Endothelial cell of umbilical vein (primary cell): ENCODE measurements around the gene ARMH3. TPM values are rescaled to one million over a fixed set of nuclear protein-coding genes. Genes with fewer than 3 reads are reported as not detected.

Experiments used
- BruUV-seq: library from RNA; stranded (reverse); fragments of 400-500 nt; replicated peaks from 2 replicates; lab custom pipeline; 2021; lab: Mats Ljungman, UMichigan
- CTCF ChIA-PET: fragments of 300-600, 350-600 bp; sonication (Branson Sonifier 250); formaldehyde crosslinking; loops from one replicate; lab custom pipeline; 2021; ENCODE audit warnings: antibody characterized with exemption, inconsistent platforms; lab: Charles Lee
- POLR2A ChIA-PET: fragments of 300-600, 350-600 bp; sonication (Branson Sonifier 250); formaldehyde crosslinking; loops from one replicate; lab custom pipeline; 2021; ENCODE audit warnings: antibody characterized with exemption, inconsistent platforms; lab: Charles Lee
- DNase-seq: peaks from one replicate; pipeline ENCODE4 v3.0.0-alpha.2; 2011; ENCODE audit warnings: low read depth, low spot score
- FAIRE-seq: peaks from 2 replicates; lab custom pipeline; 2011; peaks lifted over from hg19 to GRCh38; lab: Jason Lieb, UNC
- H2AFZ ChIP-seq: 2 replicates; pipeline ENCODE4 v1.6.0; 2012; ENCODE audit warnings: low read depth, low read length, control low read depth, inconsistent platforms
- H3K27ac ChIP-seq: 2 replicates; pipeline ENCODE4 v1.5.1; 2011; ENCODE audit warnings: low read depth, mild to moderate bottlenecking, control low read depth, low read length, moderate library complexity; ENCODE audit not compliant: insufficient read depth
- H3K27me3 ChIP-seq, 2 experiments: 2 replicates each; pipeline versions ENCODE4 v1.6.0 to v1.6.1; 2011; ENCODE audit warnings: low read length in 2 of 2, mixed read lengths in 1 of 2; ENCODE audit not compliant: control insufficient read depth in 2 of 2, insufficient read depth in 2 of 2
- H3K36me3 ChIP-seq, 2 experiments: 2 replicates in 1 of 2; 3 replicates in 1 of 2; pipeline ENCODE4 v1.5.1; 2011; ENCODE audit warnings: low read length in 2 of 2, mild to moderate bottlenecking in 1 of 2, moderate library complexity in 1 of 2; ENCODE audit not compliant: control insufficient read depth in 2 of 2, insufficient read depth in 2 of 2; ENCODE audit errors: extremely low read depth in 1 of 2
- H3K4me1 ChIP-seq: 3 replicates; pipeline ENCODE4 v1.5.1; 2011; ENCODE audit warnings: mild to moderate bottlenecking, low read length; ENCODE audit not compliant: control insufficient read depth, insufficient read depth; ENCODE audit errors: extremely low read depth
- H3K4me2 ChIP-seq: 2 replicates; pipeline ENCODE4 v1.6.1; 2011; ENCODE audit warnings: low read length, control low read depth, mixed read lengths; ENCODE audit not compliant: insufficient read depth
- H3K4me3 ChIP-seq, 3 experiments: fragments of 200-600 bp in 1 of 3; sonication (generic), shearing (Covaris generic) in 1 of 3; replicated peaks in 1 of 3; 2 replicates each; pipeline ENCODE4 v1.5.1; 2011 to 2016; ENCODE audit warnings: control low read depth in 3 of 3, low read length in 3 of 3, mild to moderate bottlenecking in 2 of 3, inconsistent platforms in 1 of 3, low read depth in 1 of 3, moderate library complexity in 1 of 3; ENCODE audit not compliant: insufficient read depth in 1 of 3
- H3K79me2 ChIP-seq: 2 replicates; pipeline ENCODE4 v1.6.0; 2012; ENCODE audit warnings: low read length, inconsistent platforms; ENCODE audit not compliant: control insufficient read depth, insufficient read depth
- H3K9ac ChIP-seq: replicated peaks from 2 replicates; pipeline ENCODE3; 2011; ENCODE audit warnings: low read length, control low read depth; ENCODE audit not compliant: insufficient read depth; ENCODE audit errors: extremely low read depth
- H3K9me1 ChIP-seq: replicated peaks from 3 replicates; pipeline ENCODE4 v1.6.0; 2011; ENCODE audit warnings: mild to moderate bottlenecking, low read length; ENCODE audit not compliant: control insufficient read depth, insufficient read depth; ENCODE audit errors: extremely low read depth
- H3K9me3 ChIP-seq: replicated peaks from 2 replicates; pipeline ENCODE4 v1.5.1; 2012; ENCODE audit warnings: low read length, inconsistent platforms; ENCODE audit not compliant: control insufficient read depth, insufficient read depth
- H4K20me1 ChIP-seq: replicated peaks from 2 replicates; pipeline ENCODE3; 2011; ENCODE audit warnings: mild to moderate bottlenecking, low read length; ENCODE audit not compliant: control insufficient read depth, insufficient read depth; ENCODE audit errors: extremely low read depth
- EZH2 ChIP-seq: IDR thresholded peaks from 2 replicates; pipeline ENCODE4 v1.6.1; 2012; ENCODE audit warnings: borderline replicate concordance, low read depth, mild to moderate bottlenecking, moderate library complexity, low read length, inconsistent platforms; ENCODE audit not compliant: severe bottlenecking
- FOS ChIP-seq: IDR thresholded peaks from 2 replicates; pipeline ENCODE4 v1.6.1; 2011; ENCODE audit warnings: mild to moderate bottlenecking, low read length, moderate library complexity, borderline replicate concordance; ENCODE audit not compliant: insufficient read depth
- GATA2 ChIP-seq: IDR thresholded peaks from 2 replicates; pipeline ENCODE4 v1.7.0; 2011; ENCODE audit warnings: low read depth, mild to moderate bottlenecking, moderate library complexity, mixed read lengths, low read length; ENCODE audit not compliant: insufficient read length, insufficient read depth
- JUN ChIP-seq: IDR thresholded peaks from 2 replicates; pipeline ENCODE4 v1.6.1; 2011; ENCODE audit warnings: borderline replicate concordance, low read depth; ENCODE audit not compliant: insufficient read length, insufficient read depth
- MYC ChIP-seq: IDR thresholded peaks from one replicate; pipeline ENCODE4 v1.6.1; 2011; ENCODE audit warnings: mild to moderate bottlenecking, low read depth, low read length
- POLR2A ChIP-seq: IDR thresholded peaks from 2 replicates; pipeline ENCODE4 v1.6.1; 2012; ENCODE audit warnings: low read depth, mild to moderate bottlenecking, control low read depth, low read length
- POLR2AphosphoS5 ChIP-seq: IDR thresholded peaks from 2 replicates; pipeline ENCODE4 v1.6.1; 2012; ENCODE audit warnings: low read depth, mild to moderate bottlenecking, control low read depth, low read length, moderate library complexity; ENCODE audit not compliant: insufficient read depth
- dilution Hi-C: fragments of 300-500 bp; cut with MboI; formaldehyde crosslinking; loops from one replicate; pipeline ENCODE4 v1.15.0; 2019; ENCODE audit warnings: low sequenced_read_pairs; ENCODE audit not compliant: extremely low pct_ligation_motif_present
- intact Hi-C: fragments of 100-400 bp; cut with micrococcal nuclease; formaldehyde crosslinking; loops from one replicate; pipeline ENCODE4 v1.10.0; 2022
- polyA plus RNA-seq, 4 experiments: library from polyadenylated mRNA; depleted of rRNA in 3 of 4; stranded (reverse) in 3 of 4; unstranded in 1 of 4; fragments of >200 nt; gene quantifications; 2 replicates each; pipeline versions ENCODE4 v1.2.1 to v1.2.3, GENCODE V29; 2011 to 2012; ENCODE audit warnings: missing spikeins in 1 of 4
- total RNA-seq: library from RNA; stranded (reverse); gene quantifications from 2 replicates; pipeline ENCODE4 v1.2.3, GENCODE V29; 2021
- TF ChIP-seq, protein P1 (sequence below): IDR thresholded peaks from 2 replicates; pipeline ENCODE4 v1.6.1; 2011; ENCODE audit not compliant: insufficient read depth, insufficient read length
- TF ChIP-seq, protein P2 (sequence below), 2 donors: IDR thresholded peaks; 1 replicate in 1 of 2; 2 replicates in 1 of 2; pipeline ENCODE4 v1.5.1; 2011; ENCODE audit warnings: low read length in 2 of 2, mild to moderate bottlenecking in 2 of 2, moderate library complexity in 2 of 2, control low read depth in 1 of 2, inconsistent platforms in 1 of 2, low read depth in 1 of 2; ENCODE audit not compliant: insufficient read depth in 1 of 2; ENCODE audit errors: extremely low read depth in 1 of 2

Gene ARMH3
- total and polyA plus RNA-seq, 2 donors (not counting 3 experiments of a cell fraction or from before 2014, with no cell fraction given): 13.1 to 17.6 TPM

DNA sequence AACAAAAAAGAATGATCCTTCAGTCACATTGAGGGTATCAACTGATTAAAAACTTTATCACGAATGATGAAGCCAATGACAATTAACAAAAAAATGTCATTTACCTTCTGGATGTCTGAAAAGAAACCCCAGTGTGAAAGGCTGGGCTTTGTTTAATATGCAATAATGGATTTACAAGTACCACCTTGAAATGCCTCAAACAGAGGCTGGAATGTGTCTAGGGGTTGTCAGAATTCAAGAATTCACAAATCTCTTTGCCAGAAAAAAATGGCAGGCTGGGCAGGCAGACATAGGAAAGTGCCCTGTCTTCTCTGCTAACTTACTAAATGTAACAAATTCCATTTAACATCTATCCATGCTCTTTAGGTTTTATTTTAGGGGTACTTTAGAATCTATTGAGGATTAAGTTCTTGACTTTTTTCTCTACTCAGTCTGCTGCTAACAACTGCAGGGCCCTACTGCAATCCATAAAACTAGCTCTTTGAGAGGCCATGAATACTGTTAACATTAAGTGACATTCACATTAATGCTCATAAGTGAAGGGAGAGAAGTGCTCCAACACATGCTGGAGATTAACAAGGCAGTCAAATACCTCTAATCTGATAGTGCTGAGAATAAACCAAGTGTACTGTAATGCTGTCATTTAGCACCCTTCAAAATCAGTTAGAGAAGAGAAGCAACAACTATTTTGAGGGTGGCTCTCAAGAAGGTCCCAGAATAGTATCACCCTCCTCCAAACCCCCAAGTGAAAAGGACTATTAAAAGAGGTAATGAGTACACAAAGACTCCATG, 169.3 kb downstream of the ARMH3 start:
- Histone ChIP-seq H3K9me3 (no peaks in the 10 kb centered on the region), H3K79me2 (no peaks in the 10 kb centered on the region), H4K20me1 (no peaks in the 10 kb centered on the region), H3K36me3 (no peaks in the 10 kb centered on the region), H2AFZ (no peak overlapping the region), H3K4me1 (no peaks in the 10 kb centered on the region), H3K4me2 (no peak overlapping the region), H3K9ac (no peak overlapping the region), H3K27ac (no peak overlapping the region), H3K4me3 (no peak overlapping the region), H3K27me3 (no peaks in the 10 kb centered on the region), H3K9me1 (no peaks in the 10 kb centered on the region)
- BruUV-seq: no TSS peak
- CTCF ChIA-PET: interaction anchor here (1.1 to 18.0 kb wide), 4 partner anchors 10 to 186 kb away, joined by 3 to 559 read pairs (median 126); no protein-coding TSS in a partner anchor
- no peak for FAIRE-seq
- no peak for DNase-seq
- intact Hi-C loops (loop anchor here (5.0 kb wide), 1 partner anchor 51 kb away; no protein-coding TSS in a partner anchor), dilution Hi-C loops (loop anchor here (25.0 kb wide), 1 partner anchor 101 kb away; no protein-coding TSS in a partner anchor)
- POLR2A ChIA-PET: no interaction called here
- TF ChIP-seq GATA2: no peak
- TF ChIP-seq FOS: no peak

DNA sequence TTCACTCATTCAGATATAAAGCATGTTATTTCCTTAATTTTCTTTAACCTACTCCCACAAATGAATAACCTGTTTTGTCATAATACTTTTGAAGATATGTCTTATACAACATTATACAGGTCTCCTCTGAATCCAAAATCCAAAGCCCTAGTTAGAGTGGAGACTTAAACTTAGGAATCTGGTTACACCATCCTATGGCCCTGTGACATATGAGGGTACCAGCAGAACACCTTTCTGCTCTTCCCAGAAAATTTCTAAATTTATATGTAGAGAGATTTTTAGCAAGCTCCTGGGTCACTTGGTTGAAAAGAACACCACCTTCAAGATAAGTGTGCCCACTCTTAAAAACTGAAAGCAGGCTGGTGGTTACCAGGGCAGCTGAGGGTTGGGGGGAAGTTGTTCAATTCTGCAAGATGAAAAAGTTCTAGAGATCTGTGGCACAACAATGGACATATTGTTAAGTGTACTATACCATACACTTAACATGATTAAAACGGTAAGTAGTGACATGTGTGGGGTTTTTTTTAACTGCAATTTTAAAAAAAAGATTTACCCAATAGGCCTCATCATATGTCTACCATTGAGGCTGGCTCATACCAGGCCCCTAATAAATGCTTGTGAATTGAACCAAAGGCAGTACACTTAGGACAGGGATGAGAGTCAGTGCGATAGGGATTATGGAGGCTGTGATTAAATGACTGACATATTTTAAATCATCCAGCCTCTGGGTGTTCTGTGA, 174.8 kb downstream of the ARMH3 start:
- H3K9ac ChIP-seq: no peak overlapping the region
- H3K4me1 ChIP-seq: no peaks in the 10 kb centered on the region
- dilution Hi-C loops (loop anchor here (25.0 kb wide), 1 partner anchor 106 kb away; no protein-coding TSS in a partner anchor), intact Hi-C loops (no loop called here)
- no peak overlapping the region for H3K4me3 ChIP-seq
- DNase-seq (no peak), FAIRE-seq (no peak)
- no peaks in the 10 kb centered on the region for H3K27me3 ChIP-seq
- H3K79me2 ChIP-seq: no peaks in the 10 kb centered on the region
- POLR2A ChIA-PET: interaction anchor here (0.6 kb wide), 1 partner anchor 15 kb away, joined by 7 read pairs; no protein-coding TSS in a partner anchor
- no peak overlapping the region for H2AFZ ChIP-seq
- no peaks in the 10 kb centered on the region for H3K9me3 ChIP-seq
- BruUV-seq: no TSS peak
- H3K4me2 ChIP-seq: no peak overlapping the region
- no peaks in the 10 kb centered on the region for H3K36me3 ChIP-seq
- no peaks in the 10 kb centered on the region for H4K20me1 ChIP-seq
- no peak overlapping the region for H3K27ac ChIP-seq
- TF ChIP-seq POLR2A (no peak), JUN (no peak), POLR2AphosphoS5 (no peak), FOS (no peak), GATA2 (no peak), EZH2 (no peak), MYC (no peak)
- TF ChIP-seq, protein P1, sequence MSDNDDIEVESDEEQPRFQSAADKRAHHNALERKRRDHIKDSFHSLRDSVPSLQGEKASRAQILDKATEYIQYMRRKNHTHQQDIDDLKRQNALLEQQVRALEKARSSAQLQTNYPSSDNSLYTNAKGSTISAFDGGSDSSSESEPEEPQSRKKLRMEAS: no peak
- TF ChIP-seq, protein P2, sequence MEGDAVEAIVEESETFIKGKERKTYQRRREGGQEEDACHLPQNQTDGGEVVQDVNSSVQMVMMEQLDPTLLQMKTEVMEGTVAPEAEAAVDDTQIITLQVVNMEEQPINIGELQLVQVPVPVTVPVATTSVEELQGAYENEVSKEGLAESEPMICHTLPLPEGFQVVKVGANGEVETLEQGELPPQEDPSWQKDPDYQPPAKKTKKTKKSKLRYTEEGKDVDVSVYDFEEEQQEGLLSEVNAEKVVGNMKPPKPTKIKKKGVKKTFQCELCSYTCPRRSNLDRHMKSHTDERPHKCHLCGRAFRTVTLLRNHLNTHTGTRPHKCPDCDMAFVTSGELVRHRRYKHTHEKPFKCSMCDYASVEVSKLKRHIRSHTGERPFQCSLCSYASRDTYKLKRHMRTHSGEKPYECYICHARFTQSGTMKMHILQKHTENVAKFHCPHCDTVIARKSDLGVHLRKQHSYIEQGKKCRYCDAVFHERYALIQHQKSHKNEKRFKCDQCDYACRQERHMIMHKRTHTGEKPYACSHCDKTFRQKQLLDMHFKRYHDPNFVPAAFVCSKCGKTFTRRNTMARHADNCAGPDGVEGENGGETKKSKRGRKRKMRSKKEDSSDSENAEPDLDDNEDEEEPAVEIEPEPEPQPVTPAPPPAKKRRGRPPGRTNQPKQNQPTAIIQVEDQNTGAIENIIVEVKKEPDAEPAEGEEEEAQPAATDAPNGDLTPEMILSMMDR (IDR thresholded peaks at IDR 0.05; ENCODE audit: extremely low read depth in 1 of 2, insufficient read depth in 1 of 2, low read depth in 1 of 2, low read length in 2 of 2): no peak
- no peaks in the 10 kb centered on the region for H3K9me1 ChIP-seq
- CTCF ChIA-PET: interaction anchor here (1.4 to 18.0 kb wide), 6 partner anchors 9 to 171 kb away, joined by 3 to 559 read pairs (median 10); no protein-coding TSS in a partner anchor
